Ascending aorta (tissue), 2 donors: ENCODE measurements around the gene SLC25A22. TPM values are rescaled to one million over a fixed set of nuclear protein-coding genes. Genes with fewer than 3 reads are reported as not detected.

Source experiments
- DNase-seq, 2 donors: peaks; one replicate each; pipeline ENCODE4 v3.0.0-alpha.2; 2019; ENCODE audit warnings: low spot score in 2 of 2
- H3K27ac ChIP-seq, 2 donors: fragments of 200-600 bp; sonication (generic); one replicate each; pipeline ENCODE4 v1.5.1; 2016 to 2017; ENCODE audit warnings: mild to moderate bottlenecking in 1 of 2
- H3K27me3 ChIP-seq: fragments of 200-600 bp; sonication (generic); one replicate; pipeline ENCODE4 v1.5.1; 2017
- H3K36me3 ChIP-seq, 2 donors: fragments of 200-600 bp; sonication (generic); one replicate each; pipeline ENCODE4 v1.5.1; 2016
- H3K4me1 ChIP-seq, 2 donors: fragments of 200-600 bp; sonication (generic); one replicate each; pipeline ENCODE4 v1.5.1; 2016 to 2017; ENCODE audit warnings: mild to moderate bottlenecking in 1 of 2
- H3K4me3 ChIP-seq, 2 donors: fragments of 200-600 bp; sonication (generic); one replicate each; pipeline ENCODE4 v1.5.1; 2016 to 2017; ENCODE audit warnings: mild to moderate bottlenecking in 1 of 2
- H3K9me3 ChIP-seq, 2 donors: fragments of 200-600 bp; sonication (generic); one replicate each; pipeline ENCODE4 v1.5.1; 2016
- intact Hi-C: fragments of 100-400 bp; cut with DNase I; formaldehyde crosslinking; loops from one replicate; pipeline ENCODE4 v1.15.1; 2023
- total RNA-seq: library from RNA; depleted of rRNA; stranded (reverse); fragments of >200 nt; gene quantifications from one replicate; pipeline ENCODE4 v1.1.0, GENCODE V29; 2016
- TF ChIP-seq, protein P1 (sequence below), 3 experiments: fragments of 200-600 bp in 2 of 3; fragments of 450-650 bp in 1 of 3; sonication (generic) in 2 of 3; IDR thresholded peaks; one replicate each; pipeline ENCODE4 v1.5.1; 2016 to 2019; ENCODE audit warnings: antibody characterized with exemption in 3 of 3, mild to moderate bottlenecking in 1 of 3, moderate library complexity in 1 of 3

SLC25A22 gene
- total RNA-seq, 1 donor from 2014 or later: 5.6 TPM

DNA sequence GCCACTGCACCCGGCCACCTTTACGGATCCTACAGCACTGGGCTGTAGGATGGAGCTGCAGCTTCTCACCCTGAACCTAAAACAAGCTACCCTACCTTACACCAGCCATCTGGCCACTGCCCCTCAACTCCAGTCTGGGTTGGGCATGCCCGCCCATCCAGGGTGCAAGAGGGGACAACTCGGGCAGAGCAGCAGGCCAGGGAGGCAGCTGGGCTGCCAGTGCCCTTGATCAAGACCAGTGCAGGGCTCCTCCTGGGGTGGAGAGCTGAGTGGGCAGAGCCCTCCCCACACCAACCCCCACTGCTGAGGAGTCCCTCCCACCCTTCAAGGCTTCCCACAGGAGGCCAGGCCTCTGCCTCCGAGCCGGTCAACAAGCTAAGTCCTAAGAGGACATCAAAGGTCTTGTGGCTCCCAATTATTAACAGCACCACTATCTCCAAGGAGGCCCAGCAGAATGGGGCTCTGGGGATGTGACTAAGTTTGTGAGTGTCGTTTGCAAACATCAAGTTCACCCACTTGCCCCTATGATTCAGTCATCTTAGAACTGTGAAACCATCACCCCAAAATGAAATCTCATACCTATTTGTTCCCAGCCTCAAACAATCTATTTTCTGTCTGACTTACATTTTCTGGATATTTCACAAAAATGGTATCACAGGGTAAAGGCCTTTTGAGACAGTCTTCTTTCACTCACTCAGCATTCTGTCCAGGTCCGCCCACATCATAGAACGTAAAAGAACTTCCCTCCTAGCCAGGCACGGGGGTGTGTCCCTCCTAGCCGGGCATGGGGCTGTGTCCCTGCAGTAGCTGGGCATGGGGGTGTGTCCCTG lies 31.8 kb downstream of the SLC25A22 start:
- TF ChIP-seq, protein P1, sequence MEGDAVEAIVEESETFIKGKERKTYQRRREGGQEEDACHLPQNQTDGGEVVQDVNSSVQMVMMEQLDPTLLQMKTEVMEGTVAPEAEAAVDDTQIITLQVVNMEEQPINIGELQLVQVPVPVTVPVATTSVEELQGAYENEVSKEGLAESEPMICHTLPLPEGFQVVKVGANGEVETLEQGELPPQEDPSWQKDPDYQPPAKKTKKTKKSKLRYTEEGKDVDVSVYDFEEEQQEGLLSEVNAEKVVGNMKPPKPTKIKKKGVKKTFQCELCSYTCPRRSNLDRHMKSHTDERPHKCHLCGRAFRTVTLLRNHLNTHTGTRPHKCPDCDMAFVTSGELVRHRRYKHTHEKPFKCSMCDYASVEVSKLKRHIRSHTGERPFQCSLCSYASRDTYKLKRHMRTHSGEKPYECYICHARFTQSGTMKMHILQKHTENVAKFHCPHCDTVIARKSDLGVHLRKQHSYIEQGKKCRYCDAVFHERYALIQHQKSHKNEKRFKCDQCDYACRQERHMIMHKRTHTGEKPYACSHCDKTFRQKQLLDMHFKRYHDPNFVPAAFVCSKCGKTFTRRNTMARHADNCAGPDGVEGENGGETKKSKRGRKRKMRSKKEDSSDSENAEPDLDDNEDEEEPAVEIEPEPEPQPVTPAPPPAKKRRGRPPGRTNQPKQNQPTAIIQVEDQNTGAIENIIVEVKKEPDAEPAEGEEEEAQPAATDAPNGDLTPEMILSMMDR (IDR thresholded peaks at IDR 0.05): no peak
- H3K27ac ChIP-seq: no peak overlapping the region
- no peak for DNase-seq
- H3K27me3 ChIP-seq: no peaks in the 10 kb centered on the region
- H3K36me3 ChIP-seq: peaks cover 61 to 77% of the 10 kb centered on the region in 2 donors
- intact Hi-C loops: no loop called here
- no peak overlapping the region for H3K4me3 ChIP-seq
- no peaks in the 10 kb centered on the region for H3K4me1 ChIP-seq
- no peaks in the 10 kb centered on the region for H3K9me3 ChIP-seq

DNA sequence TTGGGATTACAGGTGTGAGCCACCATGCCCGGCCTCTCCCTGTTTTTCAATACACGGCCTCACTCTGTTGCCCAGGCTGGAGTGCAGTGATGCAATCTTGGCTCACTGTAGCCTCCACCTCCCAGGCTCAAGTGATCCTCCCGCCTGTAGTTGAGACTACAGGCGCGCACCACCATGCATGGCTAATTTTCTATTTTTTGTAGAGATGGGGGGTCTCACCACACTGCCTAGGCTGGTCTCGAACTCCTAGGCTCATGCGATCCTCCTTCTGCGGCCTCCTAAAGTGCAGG lies 32.3 kb downstream of the SLC25A22 start:
- TF ChIP-seq, protein P1 (IDR thresholded peaks at IDR 0.05): no peak
- peaks cover 61 to 75% of the 10 kb centered on the region in 2 donors for H3K36me3 ChIP-seq
- no peak overlapping the region for H3K27ac ChIP-seq
- no peaks in the 10 kb centered on the region for H3K27me3 ChIP-seq
- no peaks in the 10 kb centered on the region for H3K9me3 ChIP-seq
- intact Hi-C loops: no loop called here
- no peaks in the 10 kb centered on the region for H3K4me1 ChIP-seq
- H3K4me3 ChIP-seq: no peak overlapping the region
- no peak for DNase-seq

GRCh38 chr11:765025-765801 lies 32.9 kb downstream of the SLC25A22 start:
- no peaks in the 10 kb centered on the region for H3K4me1 ChIP-seq
- H3K27ac ChIP-seq: no peak overlapping the region
- peaks cover 61 to 75% of the 10 kb centered on the region in 2 donors for H3K36me3 ChIP-seq
- H3K27me3 ChIP-seq: no peaks in the 10 kb centered on the region
- H3K9me3 ChIP-seq: no peaks in the 10 kb centered on the region
- no peak overlapping the region for H3K4me3 ChIP-seq
- DNase-seq: no peak
- intact Hi-C loops: no loop called here
- TF ChIP-seq, protein P1 (IDR thresholded peaks at IDR 0.05): peak; percentile 51 to 71 (median 66)

GRCh38 chr11:764322-765024 lies 33.6 kb downstream of the SLC25A22 start:
- no peaks in the 10 kb centered on the region for H3K9me3 ChIP-seq
- intact Hi-C loops: no loop called here
- no peaks in the 10 kb centered on the region for H3K4me1 ChIP-seq
- H3K36me3 ChIP-seq: peaks cover 66 to 77% of the 10 kb centered on the region in 2 donors
- no peak for DNase-seq
- no peaks in the 10 kb centered on the region for H3K27me3 ChIP-seq
- H3K27ac ChIP-seq: no peak overlapping the region
- H3K4me3 ChIP-seq: no peak overlapping the region
- TF ChIP-seq, protein P1 (IDR thresholded peaks at IDR 0.05): no peak

GRCh38 chr11:763549-764321 lies 34.3 kb downstream of the SLC25A22 start:
- Histone ChIP-seq H3K4me1 (no peaks in the 10 kb centered on the region), H3K27ac (no peak overlapping the region), H3K36me3 (peaks cover 70 to 85% of the 10 kb centered on the region in 2 donors), H3K9me3 (no peaks in the 10 kb centered on the region), H3K4me3 (no peak overlapping the region), H3K27me3 (no peaks in the 10 kb centered on the region)
- DNase-seq: no peak
- TF ChIP-seq, protein P1 (IDR thresholded peaks at IDR 0.05): no peak
- intact Hi-C loops: no loop called here
